ENCODE data around the gene SFMBT2. TPM values are rescaled to one million over a fixed set of nuclear protein-coding genes. Genes with fewer than 3 reads are reported as not detected.

SFMBT2 gene
- total RNA-seq, 1 experiment from 2014 or later, result 1.3 TPM

DNA sequence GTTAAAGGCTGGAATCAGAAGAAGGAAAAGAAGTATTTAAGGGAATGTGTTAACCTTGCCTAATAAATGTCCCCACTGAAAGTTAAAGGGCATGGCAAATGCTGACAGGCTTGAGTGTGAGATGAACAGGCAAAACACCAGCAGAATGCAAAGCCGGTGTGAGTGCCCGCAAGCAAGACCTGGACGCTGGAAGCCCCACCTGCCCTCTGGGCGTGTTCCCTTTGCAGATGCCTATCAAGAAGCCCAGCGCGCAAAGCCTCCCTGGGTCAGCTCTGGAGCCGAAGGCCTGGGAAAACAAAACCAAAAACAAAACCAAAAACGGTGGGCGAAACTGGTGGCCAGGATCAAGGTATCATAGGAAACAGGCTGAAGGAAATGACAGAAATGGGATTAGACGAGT lies 200.3 kb downstream of the SFMBT2 start:
- ChIA-PET CTCF (interaction anchor here (0.5 kb wide), 1 partner anchor 722 kb away, joined by 3 read pairs; no protein-coding TSS in a partner anchor), POLR2A (no interaction called here)
- DNase-seq (ENCODE audit: low read depth, low spot score) (no peak), ATAC-seq (no peak)
- Histone ChIP-seq H3K4me1 (ENCODE audit: control insufficient read depth, insufficient read depth, low read length) (no peaks in the 10 kb centered on the region), H3K27me3 (ENCODE audit: control insufficient read depth, insufficient read depth, low read length) (no peaks in the 10 kb centered on the region), H3K36me3 (ENCODE audit: control insufficient read depth, insufficient read depth, low read length) (no peaks in the 10 kb centered on the region), H3K4me3 (ENCODE audit: low read depth in 2 of 2, low read length in 2 of 2) (no peak overlapping the region), H3K9me3 (ENCODE audit: control insufficient read depth, insufficient read depth, low read depth, low read length) (no peaks in the 10 kb centered on the region), H3K27ac (ENCODE audit: low read length) (no peak overlapping the region)
- in situ Hi-C loops (cut with HindIII; ENCODE audit: low pct_unique_long_range_greater_than_20kb, low sequenced_read_pairs) (no loop called here), intact Hi-C loops (cut with micrococcal nuclease; ENCODE audit: unreplicated experiment) (no loop called here)
- no peak for TF ChIP-seq TCF7L2 (IDR thresholded peaks at IDR 0.05; ENCODE audit: low read depth, low read length)
- TF ChIP-seq POLR2AphosphoS5 (IDR thresholded peaks at IDR 0.05; ENCODE audit: low read depth, low read length), result no peak
- TF ChIP-seq, protein P1, sequence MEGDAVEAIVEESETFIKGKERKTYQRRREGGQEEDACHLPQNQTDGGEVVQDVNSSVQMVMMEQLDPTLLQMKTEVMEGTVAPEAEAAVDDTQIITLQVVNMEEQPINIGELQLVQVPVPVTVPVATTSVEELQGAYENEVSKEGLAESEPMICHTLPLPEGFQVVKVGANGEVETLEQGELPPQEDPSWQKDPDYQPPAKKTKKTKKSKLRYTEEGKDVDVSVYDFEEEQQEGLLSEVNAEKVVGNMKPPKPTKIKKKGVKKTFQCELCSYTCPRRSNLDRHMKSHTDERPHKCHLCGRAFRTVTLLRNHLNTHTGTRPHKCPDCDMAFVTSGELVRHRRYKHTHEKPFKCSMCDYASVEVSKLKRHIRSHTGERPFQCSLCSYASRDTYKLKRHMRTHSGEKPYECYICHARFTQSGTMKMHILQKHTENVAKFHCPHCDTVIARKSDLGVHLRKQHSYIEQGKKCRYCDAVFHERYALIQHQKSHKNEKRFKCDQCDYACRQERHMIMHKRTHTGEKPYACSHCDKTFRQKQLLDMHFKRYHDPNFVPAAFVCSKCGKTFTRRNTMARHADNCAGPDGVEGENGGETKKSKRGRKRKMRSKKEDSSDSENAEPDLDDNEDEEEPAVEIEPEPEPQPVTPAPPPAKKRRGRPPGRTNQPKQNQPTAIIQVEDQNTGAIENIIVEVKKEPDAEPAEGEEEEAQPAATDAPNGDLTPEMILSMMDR (IDR thresholded peaks at IDR 0.05), result no peak
- TF ChIP-seq REST (IDR thresholded peaks at IDR 0.05; ENCODE audit: insufficient read depth in 1 of 2, low read depth in 2 of 2, low read length in 1 of 2), result no peak
- no peak for TF ChIP-seq SIN3A (IDR thresholded peaks at IDR 0.05; ENCODE audit: borderline replicate concordance, insufficient read depth, low read depth, low read length)
- no TSS peak for BruUV-seq (replicated peaks)

- no TSS peak for BruUV-seq (replicated peaks)
- TF ChIP-seq POLR2AphosphoS5 (IDR thresholded peaks at IDR 0.05; ENCODE audit: low read depth, low read length) (no peak), SIN3A (IDR thresholded peaks at IDR 0.05; ENCODE audit: borderline replicate concordance, insufficient read depth, low read depth, low read length) (no peak), REST (IDR thresholded peaks at IDR 0.05; ENCODE audit: insufficient read depth in 1 of 2, low read depth in 2 of 2, low read length in 1 of 2) (no peak), TCF7L2 (IDR thresholded peaks at IDR 0.05; ENCODE audit: low read depth, low read length) (no peak)
- TF ChIP-seq, protein P1 (IDR thresholded peaks at IDR 0.05), result no peak
- DNase-seq (ENCODE audit: low read depth, low spot score), result no peak
- Histone ChIP-seq H3K27me3 (ENCODE audit: control insufficient read depth, insufficient read depth, low read length) (no peaks in the 10 kb centered on the region), H3K9me3 (ENCODE audit: control insufficient read depth, insufficient read depth, low read depth, low read length) (no peaks in the 10 kb centered on the region), H3K4me1 (ENCODE audit: control insufficient read depth, insufficient read depth, low read length) (no peaks in the 10 kb centered on the region), H3K4me3 (ENCODE audit: low read depth in 2 of 2, low read length in 2 of 2) (no peak overlapping the region), H3K36me3 (ENCODE audit: control insufficient read depth, insufficient read depth, low read length) (no peaks in the 10 kb centered on the region), H3K27ac (ENCODE audit: low read length) (no peak overlapping the region)
- ChIA-PET CTCF (no interaction called here), POLR2A (no interaction called here)
- in situ Hi-C loops (cut with HindIII; ENCODE audit: low pct_unique_long_range_greater_than_20kb, low sequenced_read_pairs) (no loop called here), intact Hi-C loops (cut with micrococcal nuclease; ENCODE audit: unreplicated experiment) (no loop called here)
- no peak for ATAC-seq
Measured at GRCh38 chr10:7209458-7209857, 201.4 kb downstream of the SFMBT2 start.

All from Panc1 (cell line).